Immature natural killer cell (primary cell): ENCODE data around the gene CEP162. TPM values are rescaled to one million over a fixed set of nuclear protein-coding genes. Genes with fewer than 3 reads are reported as not detected.

Experiments used
- DNase-seq, 3 donors: peaks; one replicate each; pipeline ENCODE4 v3.0.0; 2022; ENCODE audit warnings: mixed read lengths in 1 of 3
- H3K27ac Mint-ChIP-seq, 6 donors: one replicate each; pipeline ENCODE4 v1.8.0; 2020; ENCODE audit warnings: mixed read lengths in 6 of 6, mild to moderate bottlenecking in 5 of 6, inconsistent platforms in 4 of 6, moderate library complexity in 3 of 6
- H3K27me3 Mint-ChIP-seq, 3 donors: one replicate each; pipeline ENCODE4 v1.8.0; 2020 to 2021; ENCODE audit warnings: low read depth in 3 of 3, mild to moderate bottlenecking in 3 of 3, mixed read lengths in 3 of 3, moderate library complexity in 3 of 3, inconsistent platforms in 1 of 3
- H3K36me3 Mint-ChIP-seq, 3 donors: one replicate each; pipeline ENCODE4 v1.8.0; 2020; ENCODE audit warnings: mixed read lengths in 3 of 3, inconsistent platforms in 2 of 3, mild to moderate bottlenecking in 2 of 3
- H3K4me1 Mint-ChIP-seq, 2 donors: one replicate each; pipeline ENCODE4 v1.8.0; 2020; ENCODE audit warnings: inconsistent platforms in 2 of 2, mild to moderate bottlenecking in 2 of 2, mixed read lengths in 2 of 2, moderate library complexity in 1 of 2
- H3K4me3 Mint-ChIP-seq, 5 donors: one replicate each; pipeline ENCODE4 v1.8.0; 2020; ENCODE audit warnings: mild to moderate bottlenecking in 5 of 5, mixed read lengths in 5 of 5, inconsistent platforms in 3 of 5, moderate library complexity in 3 of 5
- H3K9me3 Mint-ChIP-seq, 6 donors: one replicate each; pipeline ENCODE4 v1.8.0; 2020; ENCODE audit warnings: mild to moderate bottlenecking in 6 of 6, mixed read lengths in 6 of 6, inconsistent platforms in 4 of 6, moderate library complexity in 3 of 6
- polyA plus RNA-seq, 3 donors: library from polyadenylated mRNA; unstranded; fragments of 300-500 nt; fragmentation: Illumina TruSeq; gene quantifications; one replicate each; pipeline ENCODE4 v1.2.3, GENCODE V29; 2021

Gene CEP162
- polyA plus RNA-seq: 1 to 10 TPM; 2.8 to 8.2 (median 4.0) TPM

- peaks cover 17 to 34% of the 10 kb centered on the region in 2 donors for H3K4me1 Mint-ChIP-seq
- H3K36me3 Mint-ChIP-seq: no peaks in the 10 kb centered on the region
- no peaks in the 10 kb centered on the region for H3K9me3 Mint-ChIP-seq
- peak; percentile 89 to 90 (median 89) for DNase-seq
- peaks cover 3 to 15% (median 7%) of the 10 kb centered on the region in 3 donors for H3K27me3 Mint-ChIP-seq
- H3K4me3 Mint-ChIP-seq: peak within 1 kb of the TSS; percentile 98 to 100 (median 100)
- H3K27ac Mint-ChIP-seq: peak within 1 kb of the TSS; percentile 86 to 97 (median 95)
Measured at GRCh38 chr6:84227434-84228197, at the start of gene CEP162. CEP162 (minus strand) TSS chr6:84227643; CDS start chr6:84226393, 1,250 bp downstream.

DNA sequence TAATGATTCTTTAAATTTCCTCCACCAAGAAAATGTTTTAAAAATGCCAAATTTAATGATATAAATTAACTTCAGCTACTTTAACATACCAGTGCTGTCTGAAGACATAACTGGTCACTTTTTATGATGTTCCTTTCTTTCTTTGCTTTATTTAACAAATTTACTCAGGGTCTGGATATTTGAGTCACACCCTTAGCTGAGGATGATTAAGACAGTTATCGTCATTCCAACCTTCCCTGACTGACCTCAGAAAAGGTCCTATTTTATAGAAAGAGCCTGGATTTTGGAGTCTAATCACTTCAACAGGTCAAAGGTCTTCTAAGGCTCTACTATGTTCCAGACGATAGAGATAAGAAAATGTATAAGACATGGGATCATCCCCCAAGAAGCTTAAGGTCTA is 47.4 kb upstream of the CEP162 start:
- Mint-ChIP-seq H3K9me3 (peaks cover 0 to 3% (median 0%) of the 10 kb centered on the region in 6 donors), H3K27ac (no peak overlapping the region), H3K4me3 (no peak overlapping the region), H3K27me3 (peaks cover 0 to 19% (median 7%) of the 10 kb centered on the region in 3 donors), H3K4me1 (no peaks in the 10 kb centered on the region), H3K36me3 (no peaks in the 10 kb centered on the region)
- no peak for DNase-seq

- Mint-ChIP-seq H3K27ac (no peak overlapping the region), H3K4me1 (no peaks in the 10 kb centered on the region), H3K4me3 (no peak overlapping the region), H3K36me3 (no peaks in the 10 kb centered on the region), H3K27me3 (peaks cover 1 to 19% (median 6%) of the 10 kb centered on the region in 3 donors), H3K9me3 (no peaks in the 10 kb centered on the region)
- no peak for DNase-seq
Measured at GRCh38 chr6:84273048-84273809, 45.8 kb upstream of the CEP162 start.

DNA sequence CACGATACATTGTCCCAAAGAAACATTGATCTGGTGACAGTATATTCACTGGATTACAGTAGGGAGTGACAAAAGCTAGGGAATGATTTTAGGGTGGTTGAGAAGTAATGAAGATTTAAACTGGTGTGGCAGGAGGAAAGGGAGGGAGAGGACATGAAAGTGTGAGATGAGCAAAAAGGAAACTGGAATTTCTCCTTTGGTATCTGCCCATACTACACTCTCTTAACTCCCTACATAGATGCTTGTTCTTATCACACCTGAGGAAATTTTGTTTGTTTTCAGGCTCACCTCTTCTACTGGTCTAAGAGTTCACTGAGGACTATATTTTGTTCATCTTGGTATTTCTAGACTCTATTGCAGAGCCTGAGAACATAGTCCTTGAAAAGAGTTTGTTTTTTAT is 44.9 kb upstream of the CEP162 start:
- Mint-ChIP-seq H3K4me3 (no peak overlapping the region), H3K9me3 (peaks cover 0 to 3% (median 0%) of the 10 kb centered on the region in 6 donors), H3K27ac (no peak overlapping the region), H3K36me3 (no peaks in the 10 kb centered on the region), H3K27me3 (peaks cover 1 to 16% (median 4%) of the 10 kb centered on the region in 3 donors), H3K4me1 (no peaks in the 10 kb centered on the region)
- no peak for DNase-seq

DNA sequence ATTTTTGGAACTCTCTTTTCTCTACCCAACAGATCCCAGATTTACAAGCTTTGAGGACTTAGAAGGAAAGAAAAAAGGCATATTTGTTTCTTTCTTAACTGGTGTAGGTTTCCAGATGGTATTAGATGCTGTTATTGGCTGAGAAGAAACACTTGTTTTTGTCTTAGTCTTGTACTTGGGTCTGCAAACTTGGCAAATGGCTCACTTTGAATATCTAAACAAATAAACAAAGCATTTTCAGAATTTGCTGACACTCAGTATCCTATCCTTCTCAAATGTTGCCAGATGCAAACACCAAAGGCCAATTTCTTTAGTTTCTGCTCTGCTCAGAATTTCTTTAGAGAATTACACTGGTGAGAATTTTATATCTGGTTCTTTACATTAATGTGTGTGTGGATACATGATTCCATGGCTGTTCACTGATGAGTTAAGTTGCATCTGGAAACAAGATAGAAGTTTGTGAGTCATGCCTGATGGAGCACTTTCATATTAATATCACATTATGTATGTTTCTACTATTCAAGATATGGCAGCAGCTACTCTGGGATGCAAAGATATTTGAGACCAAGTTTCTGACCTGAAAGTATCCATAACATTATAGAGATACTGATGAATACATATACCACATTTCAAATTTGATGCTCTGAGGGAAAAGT is 43.7 kb upstream of the CEP162 start:
- Mint-ChIP-seq H3K27me3 (peaks cover 1 to 15% (median 4%) of the 10 kb centered on the region in 3 donors), H3K36me3 (no peaks in the 10 kb centered on the region), H3K9me3 (peaks cover 0 to 3% (median 0%) of the 10 kb centered on the region in 6 donors), H3K4me3 (no peak overlapping the region), H3K27ac (no peak overlapping the region), H3K4me1 (no peaks in the 10 kb centered on the region)
- no peak for DNase-seq

- H3K36me3 Mint-ChIP-seq: no peaks in the 10 kb centered on the region
- H3K4me3 Mint-ChIP-seq: no peak overlapping the region
- no peak overlapping the region for H3K27ac Mint-ChIP-seq
- no peaks in the 10 kb centered on the region for H3K4me1 Mint-ChIP-seq
- H3K9me3 Mint-ChIP-seq: peaks cover 0 to 4% (median 0%) of the 10 kb centered on the region in 6 donors
- DNase-seq: no peak
- peaks cover 2 to 17% (median 4%) of the 10 kb centered on the region in 3 donors for H3K27me3 Mint-ChIP-seq
Measured at GRCh38 chr6:84269947-84270733, 42.7 kb upstream of the CEP162 start.

- no peak overlapping the region for H3K4me3 Mint-ChIP-seq
- H3K4me1 Mint-ChIP-seq: no peaks in the 10 kb centered on the region
- H3K27ac Mint-ChIP-seq: no peak overlapping the region
- no peaks in the 10 kb centered on the region for H3K36me3 Mint-ChIP-seq
- peaks cover 0 to 4% (median 0%) of the 10 kb centered on the region in 6 donors for H3K9me3 Mint-ChIP-seq
- peaks cover 1 to 15% (median 4%) of the 10 kb centered on the region in 3 donors for H3K27me3 Mint-ChIP-seq
- DNase-seq: no peak
Measured at GRCh38 chr6:84268781-84269180, 41.3 kb upstream of the CEP162 start.

DNA sequence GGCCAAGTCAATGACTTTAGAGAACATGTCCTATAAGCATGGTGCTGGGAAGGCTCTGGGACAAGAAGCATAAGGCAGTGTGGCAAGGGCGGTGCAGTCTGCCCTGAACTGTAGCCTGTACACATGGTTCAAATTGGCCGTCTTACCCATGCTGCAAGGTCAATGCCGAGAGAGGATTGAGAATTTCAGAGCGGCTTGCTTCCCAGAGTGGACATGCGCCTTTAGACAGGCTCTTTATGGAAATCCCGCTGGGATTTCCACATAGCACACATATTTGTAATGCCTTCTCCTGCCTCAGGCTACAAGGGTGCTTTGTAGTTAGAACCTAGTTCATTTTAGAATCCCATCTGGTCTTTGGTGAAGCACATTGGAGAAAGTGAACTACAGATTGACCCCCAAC is 36.1 kb upstream of the CEP162 start:
- H3K27ac Mint-ChIP-seq: no peak overlapping the region
- no peaks in the 10 kb centered on the region for H3K36me3 Mint-ChIP-seq
- H3K27me3 Mint-ChIP-seq: peaks cover 0 to 10% (median 4%) of the 10 kb centered on the region in 3 donors

DNA sequence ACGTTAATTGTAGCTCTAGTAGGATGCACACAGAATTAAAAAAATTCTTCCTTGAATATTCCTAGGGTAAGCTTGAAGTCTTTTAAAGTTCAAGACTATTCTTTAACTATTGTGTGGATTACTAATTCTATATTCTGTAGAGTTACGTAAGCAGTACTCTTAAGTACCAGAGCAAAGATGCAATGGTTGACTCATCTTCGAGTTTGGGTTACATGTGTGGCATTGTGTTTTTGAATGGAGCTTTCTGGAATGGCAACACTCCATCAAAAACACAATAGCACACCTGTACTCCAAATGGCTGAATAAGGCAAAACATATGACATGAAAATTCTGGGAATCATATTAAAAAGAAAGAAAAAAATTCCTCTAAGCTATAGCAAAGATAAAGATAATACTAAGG is 33.5 kb upstream of the CEP162 start:
- Mint-ChIP-seq H3K27ac (no peak overlapping the region), H3K36me3 (no peaks in the 10 kb centered on the region)

More for the DNA sequence above, 36.1 kb upstream of the CEP162 start:
- H3K4me1 Mint-ChIP-seq: no peaks in the 10 kb centered on the region
- no peak for DNase-seq
- H3K9me3 Mint-ChIP-seq: peaks cover 0 to 4% (median 0%) of the 10 kb centered on the region in 6 donors
- H3K4me3 Mint-ChIP-seq: no peak overlapping the region

DNA sequence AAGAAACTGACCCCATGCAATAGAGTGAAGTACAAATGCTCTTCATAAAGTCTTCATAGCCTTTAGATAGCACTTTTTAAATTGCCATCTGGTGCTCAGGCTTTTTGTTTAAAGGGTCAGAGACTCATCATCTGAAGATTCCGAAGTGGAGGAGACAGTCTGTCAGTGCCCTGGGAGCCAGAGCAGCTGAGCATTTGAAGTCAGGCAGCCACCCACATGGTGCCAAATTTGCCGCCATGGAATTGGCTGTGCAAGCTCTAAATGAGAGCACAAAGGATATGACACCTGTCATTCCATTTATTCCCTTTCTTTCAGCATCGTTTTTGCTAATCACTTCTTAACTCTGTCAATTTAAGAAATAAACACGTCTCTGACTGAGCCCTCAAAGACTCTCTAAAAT is 32.8 kb upstream of the CEP162 start:
- Mint-ChIP-seq H3K27ac (no peak overlapping the region), H3K27me3 (peaks cover 0 to 8% (median 4%) of the 10 kb centered on the region in 3 donors), H3K4me3 (no peak overlapping the region), H3K4me1 (no peaks in the 10 kb centered on the region), H3K36me3 (no peaks in the 10 kb centered on the region), H3K9me3 (peaks cover 0 to 1% (median 0%) of the 10 kb centered on the region in 6 donors)
- DNase-seq: no peak

More for the DNA sequence above, 33.5 kb upstream of the CEP162 start:
- Mint-ChIP-seq H3K27me3 (peaks cover 0 to 10% (median 6%) of the 10 kb centered on the region in 3 donors), H3K4me3 (no peak overlapping the region), H3K9me3 (peaks cover 0 to 2% (median 0%) of the 10 kb centered on the region in 6 donors), H3K4me1 (no peaks in the 10 kb centered on the region)
- no peak for DNase-seq

GRCh38 chr6:84258866-84259265 is 31.4 kb upstream of the CEP162 start:
- Mint-ChIP-seq H3K27me3 (peaks cover 0 to 8% (median 4%) of the 10 kb centered on the region in 3 donors), H3K4me3 (no peak overlapping the region), H3K36me3 (no peaks in the 10 kb centered on the region), H3K4me1 (no peaks in the 10 kb centered on the region), H3K9me3 (no peaks in the 10 kb centered on the region), H3K27ac (no peak overlapping the region)
- DNase-seq: no peak

- Mint-ChIP-seq H3K36me3 (no peaks in the 10 kb centered on the region), H3K27ac (no peak overlapping the region), H3K27me3 (peaks cover 0 to 6% (median 4%) of the 10 kb centered on the region in 3 donors), H3K4me3 (no peak overlapping the region), H3K4me1 (no peaks in the 10 kb centered on the region), H3K9me3 (no peaks in the 10 kb centered on the region)
- no peak for DNase-seq
Measured at GRCh38 chr6:84258268-84258667, 30.8 kb upstream of the CEP162 start.

- no peak overlapping the region for H3K27ac Mint-ChIP-seq
- H3K9me3 Mint-ChIP-seq: no peaks in the 10 kb centered on the region
- no peaks in the 10 kb centered on the region for H3K36me3 Mint-ChIP-seq
- peaks cover 0 to 10% (median 6%) of the 10 kb centered on the region in 3 donors for H3K27me3 Mint-ChIP-seq
- H3K4me1 Mint-ChIP-seq: no peaks in the 10 kb centered on the region
- H3K4me3 Mint-ChIP-seq: no peak overlapping the region
- no peak for DNase-seq
Measured at GRCh38 chr6:84255641-84256040, 28.2 kb upstream of the CEP162 start.
